ENCODE results near the gene RNU6-9.

GRCh38 chr19:896999-897398, 3.7 kb downstream of the RNU6-9 start:
- no peak for TF ChIP-seq EZH2 (IDR thresholded peaks at IDR 0.05; ENCODE audit: insufficient read depth, poor library complexity, severe bottlenecking)
- no peak for TF ChIP-seq EZH2phosphoT487 (IDR thresholded peaks at IDR 0.05; ENCODE audit: insufficient read depth, low read depth)
